Measurements from ENCODE around the gene MEDAG.

The MEDAG gene

GRCh38 chr13:30905932-30906383 is at the start of gene MEDAG:
Gene MEDAG, plus strand, starts transcription at chr13:30906271. Its CDS starts 245 bp downstream, at chr13:30906516.
- Mint-ChIP-seq H3K27me3 (peaks cover 73% of the 10 kb centered on the region), H3K9me3 (no peaks in the 10 kb centered on the region), H3K4me3 (no peak within 1 kb of the TSS), H3K4me1 (peaks cover 5% of the 10 kb centered on the region), H3K27ac (no peak within 1 kb of the TSS), H3K36me3 (ENCODE audit: low read depth) (no peaks in the 10 kb centered on the region)
- DNase-seq (no peak), ATAC-seq (no peak)

GRCh38 chr13:30857018-30857417 is 49.1 kb upstream of the MEDAG start:
- no peak for DNase-seq
- H3K27ac Mint-ChIP-seq = no peak overlapping the region
- no peak for ATAC-seq
- H3K9me3 Mint-ChIP-seq = no peaks in the 10 kb centered on the region
- no peaks in the 10 kb centered on the region for H3K4me1 Mint-ChIP-seq
- H3K4me3 Mint-ChIP-seq = no peak overlapping the region
- H3K27me3 Mint-ChIP-seq = peaks cover 2% of the 10 kb centered on the region
- H3K36me3 Mint-ChIP-seq (ENCODE audit: low read depth) = no peaks in the 10 kb centered on the region

- Mint-ChIP-seq H3K4me3 (no peak overlapping the region), H3K4me1 (no peaks in the 10 kb centered on the region), H3K27me3 (peaks cover 2% of the 10 kb centered on the region), H3K36me3 (ENCODE audit: low read depth) (no peaks in the 10 kb centered on the region), H3K9me3 (no peaks in the 10 kb centered on the region), H3K27ac (no peak overlapping the region)
- ATAC-seq (no peak), DNase-seq (no peak)
Observed at GRCh38 chr13:30857636-30858035, 48.4 kb upstream of the MEDAG start.

DNA sequence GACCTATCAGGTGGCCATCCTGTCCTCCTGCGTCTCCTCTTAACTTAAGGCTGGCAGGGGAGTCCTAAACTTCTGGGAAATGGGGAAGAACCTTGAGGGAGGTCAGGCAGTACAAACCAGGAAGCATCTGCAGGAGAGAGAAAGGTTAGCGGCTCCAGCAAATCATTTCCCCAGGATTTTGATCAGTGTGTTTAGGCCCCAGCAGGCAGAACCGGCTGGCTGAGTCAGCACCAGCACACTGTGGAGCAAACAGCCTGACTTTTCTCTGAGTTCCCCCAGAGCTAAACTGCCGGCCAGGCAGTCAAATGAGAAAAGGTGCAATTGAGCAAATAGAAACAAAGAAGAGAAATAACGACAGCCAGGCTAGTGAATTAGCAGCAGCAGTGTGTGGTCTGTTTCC is 46.7 kb upstream of the MEDAG start:
- Mint-ChIP-seq H3K4me3 (no peak overlapping the region), H3K4me1 (no peaks in the 10 kb centered on the region), H3K27ac (no peak overlapping the region), H3K27me3 (peaks cover 2% of the 10 kb centered on the region), H3K36me3 (ENCODE audit: low read depth) (no peaks in the 10 kb centered on the region), H3K9me3 (no peaks in the 10 kb centered on the region)
- DNase-seq (no peak), ATAC-seq (no peak)

- ATAC-seq = no peak
- no peak overlapping the region for H3K27ac Mint-ChIP-seq
- no peak overlapping the region for H3K4me3 Mint-ChIP-seq
- H3K4me1 Mint-ChIP-seq = peaks cover 5% of the 10 kb centered on the region
- no peak for DNase-seq
- no peaks in the 10 kb centered on the region for H3K9me3 Mint-ChIP-seq
- H3K27me3 Mint-ChIP-seq = peaks cover 5% of the 10 kb centered on the region
- H3K36me3 Mint-ChIP-seq (ENCODE audit: low read depth) = no peaks in the 10 kb centered on the region
Observed at GRCh38 chr13:30861163-30861562, 44.9 kb upstream of the MEDAG start.

GRCh38 chr13:30861836-30862467 is 44.1 kb upstream of the MEDAG start:
- no peaks in the 10 kb centered on the region for H3K36me3 Mint-ChIP-seq (ENCODE audit: low read depth)
- no peak overlapping the region for H3K4me3 Mint-ChIP-seq

GRCh38 chr13:30862707-30863106 is 43.4 kb upstream of the MEDAG start:
- ATAC-seq = no peak
- H3K4me3 Mint-ChIP-seq = no peak overlapping the region
- no peaks in the 10 kb centered on the region for H3K9me3 Mint-ChIP-seq
- H3K4me1 Mint-ChIP-seq = peaks cover 5% of the 10 kb centered on the region
- H3K36me3 Mint-ChIP-seq (ENCODE audit: low read depth) = no peaks in the 10 kb centered on the region
- no peak overlapping the region for H3K27ac Mint-ChIP-seq
- peaks cover 6% of the 10 kb centered on the region for H3K27me3 Mint-ChIP-seq
- DNase-seq = no peak

More at GRCh38 chr13:30861836-30862467, 44.1 kb upstream of the MEDAG start:
- DNase-seq (no peak), ATAC-seq (no peak)
- peaks cover 6% of the 10 kb centered on the region for H3K27me3 Mint-ChIP-seq
- no peak overlapping the region for H3K27ac Mint-ChIP-seq
- peaks cover 5% of the 10 kb centered on the region for H3K4me1 Mint-ChIP-seq
- H3K9me3 Mint-ChIP-seq = no peaks in the 10 kb centered on the region

DNA sequence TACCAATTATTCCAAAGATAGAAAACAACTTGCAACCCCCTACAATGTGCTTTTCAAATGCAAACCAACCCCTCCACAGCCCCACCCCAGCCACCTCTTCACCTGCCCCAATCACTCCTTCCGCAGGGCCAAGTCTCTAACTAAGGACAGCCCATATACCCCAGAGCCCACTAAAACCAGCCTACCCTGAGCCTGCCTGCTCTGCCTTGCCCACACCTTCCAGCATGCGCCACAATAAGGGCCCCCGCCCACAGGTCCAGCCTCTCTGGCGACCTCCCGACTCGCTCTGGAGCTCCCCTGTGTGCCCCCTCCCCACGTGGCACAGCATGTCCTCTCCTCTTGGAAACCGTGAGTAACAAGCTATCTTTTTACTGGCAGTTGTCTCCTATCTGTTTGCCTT is 42.8 kb upstream of the MEDAG start:
- Mint-ChIP-seq H3K9me3 (no peaks in the 10 kb centered on the region), H3K4me3 (no peak overlapping the region), H3K27ac (no peak overlapping the region), H3K27me3 (peaks cover 6% of the 10 kb centered on the region), H3K4me1 (peaks cover 5% of the 10 kb centered on the region), H3K36me3 (ENCODE audit: low read depth) (no peaks in the 10 kb centered on the region)
- no peak for ATAC-seq
- DNase-seq = no peak

- Mint-ChIP-seq H3K36me3 (ENCODE audit: low read depth) (no peaks in the 10 kb centered on the region), H3K27ac (no peak overlapping the region), H3K27me3 (peaks cover 6% of the 10 kb centered on the region), H3K4me3 (no peak overlapping the region), H3K4me1 (peaks cover 5% of the 10 kb centered on the region), H3K9me3 (no peaks in the 10 kb centered on the region)
- no peak for DNase-seq
- no peak for ATAC-seq
Observed at GRCh38 chr13:30863796-30864195, 42.3 kb upstream of the MEDAG start.

- H3K27ac Mint-ChIP-seq = no peak overlapping the region
- no peaks in the 10 kb centered on the region for H3K36me3 Mint-ChIP-seq (ENCODE audit: low read depth)
- H3K4me1 Mint-ChIP-seq = peaks cover 5% of the 10 kb centered on the region
- no peak for ATAC-seq
- no peaks in the 10 kb centered on the region for H3K9me3 Mint-ChIP-seq
- H3K4me3 Mint-ChIP-seq = no peak overlapping the region
- no peak for DNase-seq
- peaks cover 6% of the 10 kb centered on the region for H3K27me3 Mint-ChIP-seq
Observed at GRCh38 chr13:30864433-30865122, 41.5 kb upstream of the MEDAG start.

- Mint-ChIP-seq H3K9me3 (no peaks in the 10 kb centered on the region), H3K4me3 (no peak overlapping the region), H3K27me3 (peaks cover 6% of the 10 kb centered on the region), H3K27ac (peak overlapping the region; percentile 44), H3K36me3 (ENCODE audit: low read depth) (no peaks in the 10 kb centered on the region), H3K4me1 (peaks cover 5% of the 10 kb centered on the region)
- peak; percentile 63 for DNase-seq
- ATAC-seq = peak; percentile 89
Observed at GRCh38 chr13:30865123-30866049, 40.7 kb upstream of the MEDAG start.

DNA sequence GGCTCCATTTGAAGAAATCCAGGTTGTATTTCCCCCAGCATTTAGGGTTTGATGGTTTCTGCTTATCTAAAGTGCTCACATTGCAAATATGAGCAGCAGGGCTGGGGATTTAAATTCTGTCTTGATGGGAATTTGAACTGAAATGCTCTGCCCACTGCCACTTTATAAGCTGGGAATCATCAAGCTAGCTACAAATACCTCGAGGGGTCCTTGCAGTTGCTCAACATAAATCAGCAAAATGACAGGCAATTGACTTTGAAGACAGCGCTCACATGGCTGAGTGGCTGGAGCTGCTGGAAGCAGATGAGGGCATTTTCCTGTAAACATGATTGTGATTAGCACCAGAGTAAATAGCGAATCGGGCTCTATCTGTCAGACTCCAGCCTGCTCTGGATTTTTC is 39.4 kb upstream of the MEDAG start:
- DNase-seq = no peak
- Mint-ChIP-seq H3K36me3 (ENCODE audit: low read depth) (no peaks in the 10 kb centered on the region), H3K27ac (no peak overlapping the region), H3K4me1 (peaks cover 7% of the 10 kb centered on the region), H3K27me3 (peaks cover 7% of the 10 kb centered on the region), H3K4me3 (no peak overlapping the region), H3K9me3 (no peaks in the 10 kb centered on the region)
- ATAC-seq = no peak

DNA sequence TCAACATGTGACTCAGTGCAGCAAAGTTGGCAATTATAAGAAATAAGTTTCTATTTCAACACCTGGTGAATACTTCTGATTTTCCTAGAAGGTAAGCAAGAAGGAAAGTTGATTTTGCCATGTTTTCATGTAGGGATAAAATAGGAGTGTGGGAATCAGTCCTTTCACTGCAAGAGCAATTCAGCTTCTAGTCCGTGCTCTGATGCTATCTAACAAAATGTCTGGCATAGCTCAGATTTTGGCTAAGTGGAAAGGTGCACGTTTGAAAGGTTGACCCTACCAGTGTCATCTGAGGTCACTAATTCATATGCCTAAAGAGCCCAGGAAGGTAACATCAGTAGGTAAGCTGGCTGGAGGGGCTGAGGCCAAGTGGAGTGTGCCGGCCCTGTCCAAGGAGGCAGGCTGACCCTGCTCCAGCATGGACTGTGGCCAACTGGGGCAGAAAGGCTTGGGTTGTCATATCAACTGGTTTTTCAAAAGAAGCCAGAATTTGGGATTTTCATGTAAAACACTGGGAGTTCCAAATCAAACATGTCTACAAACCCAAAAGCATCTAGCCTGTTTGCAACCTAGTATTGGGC is 38.9 kb upstream of the MEDAG start:
- Mint-ChIP-seq H3K27ac (no peak overlapping the region), H3K4me3 (no peak overlapping the region), H3K27me3 (peaks cover 9% of the 10 kb centered on the region), H3K9me3 (no peaks in the 10 kb centered on the region), H3K36me3 (ENCODE audit: low read depth) (no peaks in the 10 kb centered on the region), H3K4me1 (peaks cover 7% of the 10 kb centered on the region)
- ATAC-seq (no peak), DNase-seq (no peak)

DNA sequence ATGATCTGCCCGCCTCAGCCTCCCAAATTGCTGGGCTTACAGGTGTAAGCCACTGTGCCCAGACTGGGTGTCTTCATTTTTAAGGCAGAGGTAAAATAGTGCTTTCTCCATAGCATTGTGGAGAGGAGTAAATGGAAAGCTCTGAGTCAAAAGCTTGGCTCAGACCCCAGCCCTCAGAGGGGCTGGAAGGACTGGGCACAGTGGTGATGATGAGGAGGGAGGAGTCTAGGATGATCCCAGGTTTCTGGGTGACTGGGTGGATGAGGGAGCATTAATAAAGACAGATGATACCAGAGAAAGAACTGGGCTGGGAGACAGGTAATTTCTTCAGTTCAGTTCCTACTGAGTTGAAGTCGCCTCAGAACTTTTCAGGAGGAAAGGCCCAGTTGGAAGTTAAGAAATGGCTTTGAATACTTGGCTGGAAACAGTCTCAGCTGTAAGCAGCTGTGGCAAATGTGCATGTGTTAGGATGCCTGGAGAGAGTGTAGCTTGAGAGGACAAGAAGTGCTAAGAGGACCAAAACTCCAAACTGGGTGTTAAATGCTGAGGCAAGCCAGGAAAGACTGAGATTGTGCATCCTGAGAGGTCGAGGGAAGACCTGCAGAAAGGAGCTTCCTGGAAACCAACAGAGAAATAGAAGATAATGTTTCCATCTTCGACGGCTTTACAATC is 37.1 kb upstream of the MEDAG start:
- ATAC-seq (no peak), DNase-seq (no peak)
- Mint-ChIP-seq H3K9me3 (no peaks in the 10 kb centered on the region), H3K36me3 (ENCODE audit: low read depth) (no peaks in the 10 kb centered on the region), H3K27ac (no peak overlapping the region), H3K27me3 (peaks cover 13% of the 10 kb centered on the region), H3K4me3 (no peak overlapping the region), H3K4me1 (peaks cover 7% of the 10 kb centered on the region)
